Fibroblast of lung (primary cell): ENCODE results near the gene PRRT1. TPM values are rescaled to one million over a fixed set of nuclear protein-coding genes. Genes with fewer than 3 reads are reported as not detected.
A peak's percentile ranks its signal among the peaks of the same experiment; 100 is the strongest.

Experiments used
- DNase-seq, 2 donors: peaks; one replicate each; pipeline versions ENCODE4 v3.0.0 to v3.0.0-alpha.2; 2010; ENCODE audit warnings: low read depth in 2 of 2
- H2AFZ ChIP-seq: 2 replicates; pipeline ENCODE4 v1.5.1; 2012; ENCODE audit warnings: low read length, control low read depth, inconsistent platforms
- H3K27ac ChIP-seq: 2 replicates; pipeline ENCODE4 v1.5.1; 2011; ENCODE audit warnings: low read length, control low read depth; ENCODE audit not compliant: insufficient read depth
- H3K27me3 ChIP-seq: 2 replicates; pipeline ENCODE4 v1.5.1; 2011; ENCODE audit warnings: mild to moderate bottlenecking, low read length; ENCODE audit not compliant: control insufficient read depth, insufficient read depth
- H3K36me3 ChIP-seq: 2 replicates; pipeline ENCODE4 v1.5.1; 2011; ENCODE audit warnings: low read length; ENCODE audit not compliant: control insufficient read depth, insufficient read depth
- H3K4me1 ChIP-seq: 2 replicates; pipeline ENCODE4 v1.5.1; 2011; ENCODE audit warnings: low read length; ENCODE audit not compliant: control insufficient read depth, insufficient read depth; ENCODE audit errors: extremely low read depth
- H3K4me2 ChIP-seq: 2 replicates; pipeline ENCODE4 v1.5.1; 2011; ENCODE audit warnings: low read length, control low read depth; ENCODE audit not compliant: insufficient read depth; ENCODE audit errors: extremely low read depth
- H3K4me3 ChIP-seq, 4 experiments: fragments of 200-600 bp in 1 of 4; sonication (generic) in 1 of 4; replicated peaks in 1 of 4; 2 replicates each; pipeline ENCODE4 v1.5.1; 2011 to 2016; ENCODE audit warnings: low read length in 4 of 4, low read depth in 3 of 4, mild to moderate bottlenecking in 3 of 4, control low read depth in 2 of 4, inconsistent platforms in 1 of 4, mixed read lengths in 1 of 4; ENCODE audit not compliant: insufficient read depth in 1 of 4; ENCODE audit errors: control extremely low read depth in 1 of 4
- H3K79me2 ChIP-seq: 2 replicates; pipeline ENCODE4 v1.5.1; 2012; ENCODE audit warnings: mild to moderate bottlenecking, low read length, inconsistent platforms; ENCODE audit not compliant: control insufficient read depth, insufficient read depth
- H3K9ac ChIP-seq: 2 replicates; pipeline ENCODE4 v1.5.1; 2011; ENCODE audit warnings: mild to moderate bottlenecking, low read length, control low read depth; ENCODE audit not compliant: insufficient read depth
- H3K9me3 ChIP-seq: 2 replicates; pipeline ENCODE4 v1.5.1; 2012; ENCODE audit warnings: low read depth, low read length; ENCODE audit not compliant: control insufficient read depth, insufficient read depth
- H4K20me1 ChIP-seq: 2 replicates; pipeline ENCODE4 v1.5.1; 2011; ENCODE audit warnings: low read length; ENCODE audit not compliant: control insufficient read depth, insufficient read depth; ENCODE audit errors: extremely low read depth
- EZH2 ChIP-seq: IDR thresholded peaks from 2 replicates; pipeline ENCODE4 v1.5.1; 2012; ENCODE audit warnings: low read length, control low read depth, mild to moderate bottlenecking; ENCODE audit errors: missing control alignments
- polyA plus RNA-seq, 2 donors: library from polyadenylated mRNA; depleted of rRNA in 1 of 2; stranded (reverse) in 1 of 2; unstranded in 1 of 2; fragments of >200 nt; gene quantifications; 2 replicates each; pipeline ENCODE4 v1.2.1, GENCODE V29; 2011 to 2012; ENCODE audit warnings: missing spikeins in 1 of 2
- total RNA-seq: library from RNA; depleted of rRNA; stranded (reverse); fragments of >200 nt; gene quantifications from 2 replicates; pipeline ENCODE4 v1.2.1, GENCODE V29; 2014
- TF ChIP-seq, protein P1 (sequence below), 2 donors: IDR thresholded peaks in 1 of 2; conservative IDR thresholded peaks in 1 of 2; 1 replicate in 1 of 2; 2 replicates in 1 of 2; pipeline ENCODE4 v1.5.1; 2011 to 2012; ENCODE audit warnings: low read length in 2 of 2, control low read depth in 1 of 2, inconsistent platforms in 1 of 2, low read depth in 1 of 2, mild to moderate bottlenecking in 1 of 2

Gene PRRT1
- total and polyA plus RNA-seq, 2 donors (not counting 1 experiment from before 2014, with no cell fraction given) = 0.33 to 0.73 TPM

- peak overlapping the region; percentile 86 for H3K9ac ChIP-seq
- peak overlapping the region; percentile 53 to 96 (median 93) for H3K4me3 ChIP-seq
- DNase-seq = peak; percentile 45 to 52
- peaks cover 15% of the 10 kb centered on the region for H3K79me2 ChIP-seq
- H3K4me1 ChIP-seq = peaks cover 18% of the 10 kb centered on the region
- H3K27me3 ChIP-seq = no peaks in the 10 kb centered on the region
- no peak for TF ChIP-seq EZH2
- TF ChIP-seq, protein P1, sequence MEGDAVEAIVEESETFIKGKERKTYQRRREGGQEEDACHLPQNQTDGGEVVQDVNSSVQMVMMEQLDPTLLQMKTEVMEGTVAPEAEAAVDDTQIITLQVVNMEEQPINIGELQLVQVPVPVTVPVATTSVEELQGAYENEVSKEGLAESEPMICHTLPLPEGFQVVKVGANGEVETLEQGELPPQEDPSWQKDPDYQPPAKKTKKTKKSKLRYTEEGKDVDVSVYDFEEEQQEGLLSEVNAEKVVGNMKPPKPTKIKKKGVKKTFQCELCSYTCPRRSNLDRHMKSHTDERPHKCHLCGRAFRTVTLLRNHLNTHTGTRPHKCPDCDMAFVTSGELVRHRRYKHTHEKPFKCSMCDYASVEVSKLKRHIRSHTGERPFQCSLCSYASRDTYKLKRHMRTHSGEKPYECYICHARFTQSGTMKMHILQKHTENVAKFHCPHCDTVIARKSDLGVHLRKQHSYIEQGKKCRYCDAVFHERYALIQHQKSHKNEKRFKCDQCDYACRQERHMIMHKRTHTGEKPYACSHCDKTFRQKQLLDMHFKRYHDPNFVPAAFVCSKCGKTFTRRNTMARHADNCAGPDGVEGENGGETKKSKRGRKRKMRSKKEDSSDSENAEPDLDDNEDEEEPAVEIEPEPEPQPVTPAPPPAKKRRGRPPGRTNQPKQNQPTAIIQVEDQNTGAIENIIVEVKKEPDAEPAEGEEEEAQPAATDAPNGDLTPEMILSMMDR (conservative IDR thresholded peaks at IDR 0.05 in 1 of 2, IDR thresholded peaks at IDR 0.05 in 1 of 2; ENCODE audit: low read depth in 1 of 2, low read length in 2 of 2) = no peak
- peak overlapping the region; percentile 80 for H2AFZ ChIP-seq
- peaks cover 5% of the 10 kb centered on the region for H3K36me3 ChIP-seq
- no peaks in the 10 kb centered on the region for H4K20me1 ChIP-seq
- H3K9me3 ChIP-seq = no peaks in the 10 kb centered on the region
- peak overlapping the region; percentile 95 for H3K27ac ChIP-seq
- peak overlapping the region; percentile 99 for H3K4me2 ChIP-seq
These were observed 1.2 kb upstream of the PRRT1 start for GRCh38 chr6:32152769-32153563.

DNA sequence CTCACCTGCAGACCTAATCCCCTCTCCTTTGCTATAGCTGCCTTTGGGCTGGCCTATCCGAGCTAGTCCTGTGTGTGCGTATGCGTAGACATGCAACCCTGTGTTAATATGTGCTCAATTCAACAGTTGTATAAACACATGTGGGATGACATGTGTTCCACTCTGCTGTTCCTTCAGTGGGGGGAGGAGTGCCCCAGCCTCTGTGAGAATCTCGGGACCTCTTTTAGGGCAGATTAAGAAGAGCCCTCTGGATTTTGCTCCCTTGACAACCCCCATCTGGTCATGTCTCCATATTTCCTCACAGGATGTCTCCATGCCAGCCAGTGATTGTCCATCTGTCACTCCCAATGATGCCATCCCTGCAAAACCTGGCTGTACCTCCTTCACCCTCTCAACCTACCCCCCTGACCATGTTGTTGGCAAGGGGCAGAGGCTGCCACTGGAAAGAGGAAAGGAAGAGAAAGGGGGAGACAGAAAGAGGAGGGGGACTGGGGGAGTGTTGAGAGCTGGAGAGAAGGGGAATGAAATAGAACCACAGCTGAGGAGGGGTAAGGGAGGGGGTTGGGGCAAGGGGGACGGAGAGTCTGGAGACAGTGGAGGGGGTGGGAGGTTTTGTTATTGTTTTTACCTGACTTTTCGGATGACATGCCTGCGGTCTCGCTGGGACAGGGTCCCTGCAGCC is 417 bp downstream of the PRRT1 start:
- H4K20me1 ChIP-seq = no peaks in the 10 kb centered on the region
- H3K4me3 ChIP-seq = peak overlapping the region; percentile 36 to 96 (median 46)
- H3K27me3 ChIP-seq = no peaks in the 10 kb centered on the region
- H2AFZ ChIP-seq = no peak overlapping the region
- no peaks in the 10 kb centered on the region for H3K9me3 ChIP-seq
- peaks cover 18% of the 10 kb centered on the region for H3K4me1 ChIP-seq
- no peak for DNase-seq
- H3K9ac ChIP-seq = no peak overlapping the region
- peak overlapping the region; percentile 95 for H3K4me2 ChIP-seq
- no peak for TF ChIP-seq EZH2
- TF ChIP-seq, protein P1 (conservative IDR thresholded peaks at IDR 0.05 in 1 of 2, IDR thresholded peaks at IDR 0.05 in 1 of 2; ENCODE audit: low read depth in 1 of 2, low read length in 2 of 2) = no peak
- H3K79me2 ChIP-seq = peaks cover 15% of the 10 kb centered on the region
- no peaks in the 10 kb centered on the region for H3K36me3 ChIP-seq
- H3K27ac ChIP-seq = no peak overlapping the region
